WI38 (cell line): Measurements from ENCODE around the gene HMCN1.
"Not testable (repeated sequence)": the region's sequence is repeated elsewhere in the genome, so short reads cannot be mapped to it uniquely, and the experiment has no call there.

Experiments used
- H3K4me3 ChIP-seq: 2 replicates; pipeline ENCODE4 v1.5.1; 2011; ENCODE audit warnings: low read depth, mild to moderate bottlenecking, control low read depth, low read length
- TF ChIP-seq, protein P1 (sequence below): IDR thresholded peaks from 2 replicates; pipeline ENCODE4 v1.5.1; 2012; ENCODE audit warnings: low read depth, mild to moderate bottlenecking, control low read depth, low read length

HMCN1 gene

DNA sequence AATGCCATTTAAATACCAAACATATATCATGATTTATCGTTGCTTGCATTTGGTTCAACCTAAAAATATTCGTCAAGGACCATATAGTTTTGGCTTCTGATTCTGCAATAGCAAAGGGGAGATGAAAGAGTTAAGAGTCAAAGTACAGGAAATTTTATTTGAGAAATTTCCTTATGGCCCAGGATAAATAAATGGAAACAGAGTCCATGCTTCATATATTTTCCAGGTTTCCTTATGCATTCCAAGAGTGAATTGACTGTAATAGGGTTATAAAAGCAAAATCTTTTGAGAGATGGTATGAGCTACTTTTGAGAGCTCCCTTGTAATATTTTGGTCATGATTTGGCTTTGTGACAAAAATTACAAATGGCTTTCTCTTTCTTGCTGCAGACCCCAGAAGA, 140.1 kb downstream of the HMCN1 start:
- H3K4me3 ChIP-seq, result no peak overlapping the region
- TF ChIP-seq, protein P1, sequence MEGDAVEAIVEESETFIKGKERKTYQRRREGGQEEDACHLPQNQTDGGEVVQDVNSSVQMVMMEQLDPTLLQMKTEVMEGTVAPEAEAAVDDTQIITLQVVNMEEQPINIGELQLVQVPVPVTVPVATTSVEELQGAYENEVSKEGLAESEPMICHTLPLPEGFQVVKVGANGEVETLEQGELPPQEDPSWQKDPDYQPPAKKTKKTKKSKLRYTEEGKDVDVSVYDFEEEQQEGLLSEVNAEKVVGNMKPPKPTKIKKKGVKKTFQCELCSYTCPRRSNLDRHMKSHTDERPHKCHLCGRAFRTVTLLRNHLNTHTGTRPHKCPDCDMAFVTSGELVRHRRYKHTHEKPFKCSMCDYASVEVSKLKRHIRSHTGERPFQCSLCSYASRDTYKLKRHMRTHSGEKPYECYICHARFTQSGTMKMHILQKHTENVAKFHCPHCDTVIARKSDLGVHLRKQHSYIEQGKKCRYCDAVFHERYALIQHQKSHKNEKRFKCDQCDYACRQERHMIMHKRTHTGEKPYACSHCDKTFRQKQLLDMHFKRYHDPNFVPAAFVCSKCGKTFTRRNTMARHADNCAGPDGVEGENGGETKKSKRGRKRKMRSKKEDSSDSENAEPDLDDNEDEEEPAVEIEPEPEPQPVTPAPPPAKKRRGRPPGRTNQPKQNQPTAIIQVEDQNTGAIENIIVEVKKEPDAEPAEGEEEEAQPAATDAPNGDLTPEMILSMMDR, result no peak

DNA sequence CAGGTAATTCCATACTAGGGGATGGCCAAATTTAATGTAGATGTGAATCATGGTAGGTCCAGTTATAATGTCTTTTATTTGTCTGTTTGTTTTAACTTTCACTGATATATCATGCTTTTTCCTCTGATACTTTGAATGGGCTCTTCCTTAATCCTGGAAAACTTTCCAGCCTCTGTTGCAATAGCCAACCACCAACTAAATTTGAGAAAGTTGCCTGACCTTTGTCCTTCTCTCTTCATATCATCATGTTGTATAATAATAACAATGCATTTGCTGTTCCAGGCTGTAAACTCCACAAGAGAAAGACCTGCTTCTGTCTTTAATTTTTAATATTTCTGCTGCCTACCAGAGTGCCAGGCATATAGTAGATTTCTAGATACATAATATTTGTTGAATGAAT, 146.1 kb downstream of the HMCN1 start:
- no peak overlapping the region for H3K4me3 ChIP-seq
- TF ChIP-seq, protein P1, result no peak

DNA sequence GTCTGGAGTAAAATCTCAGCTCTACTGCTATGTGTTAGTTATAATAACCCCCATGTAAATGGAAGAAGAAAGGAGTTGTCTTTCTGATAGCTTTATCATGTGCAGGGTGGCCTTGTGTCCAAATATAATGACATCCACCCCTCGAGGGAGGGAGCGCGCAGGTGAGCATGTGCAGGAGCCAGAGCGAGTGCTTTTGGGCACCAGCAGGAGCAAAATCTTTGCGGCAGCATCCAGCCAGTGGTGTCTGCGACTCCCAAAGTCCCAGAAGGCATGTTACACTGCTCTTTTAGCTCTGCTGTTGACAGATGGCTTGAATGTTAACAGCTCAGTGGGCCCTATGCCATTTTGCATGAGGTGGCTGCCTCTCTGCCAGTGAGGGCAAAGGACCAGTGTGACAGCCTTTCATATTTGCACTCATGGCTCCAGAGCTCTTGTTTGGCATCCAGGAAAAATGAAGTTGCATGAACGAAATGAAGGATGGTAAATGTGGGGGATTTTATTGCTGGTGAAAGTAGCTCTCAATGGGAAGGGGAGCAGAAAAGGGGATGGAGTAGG, 146.7 kb downstream of the HMCN1 start:
- no peak overlapping the region for H3K4me3 ChIP-seq
- TF ChIP-seq, protein P1, result no peak

DNA sequence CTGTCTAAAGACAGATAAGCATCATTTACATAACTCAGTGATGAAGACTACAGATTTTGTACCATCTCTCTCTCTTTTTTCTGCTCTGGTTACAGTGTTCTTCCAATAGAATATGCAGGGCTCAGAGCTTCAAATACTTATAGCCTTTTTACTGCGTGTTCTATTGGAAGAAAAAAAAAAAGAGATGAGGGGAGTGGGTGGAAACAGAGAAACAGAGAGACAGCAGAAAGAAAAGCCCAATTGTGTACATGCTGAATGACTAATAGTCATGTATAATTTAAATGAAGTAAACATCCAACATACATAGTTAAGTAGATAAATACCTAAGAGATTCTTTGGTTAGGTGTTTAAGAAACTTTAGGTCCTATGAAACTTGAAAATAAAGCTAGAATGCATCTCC, 151.9 kb downstream of the HMCN1 start:
- H3K4me3 ChIP-seq, result no peak overlapping the region
- TF ChIP-seq, protein P1, result no peak

DNA sequence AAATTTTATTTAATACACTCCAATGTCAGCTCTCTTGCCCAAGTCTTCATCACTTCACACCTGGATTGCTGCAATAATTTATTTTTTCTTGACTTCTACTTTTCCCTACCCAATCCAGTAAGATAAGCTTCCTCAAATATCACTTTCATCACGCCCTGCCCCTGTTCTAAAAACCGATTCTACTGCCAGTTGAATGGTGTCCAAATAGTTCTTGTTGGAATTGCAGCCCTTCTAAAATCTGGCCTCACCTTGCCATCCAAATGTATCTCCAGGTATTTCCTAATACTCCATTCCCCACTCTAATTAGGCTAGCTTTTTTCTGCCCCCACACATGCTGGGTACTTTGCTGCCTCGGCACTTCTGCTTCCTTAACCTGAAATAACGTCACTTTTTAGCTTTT, 152.5 kb downstream of the HMCN1 start:
- no peak overlapping the region for H3K4me3 ChIP-seq
- TF ChIP-seq, protein P1, result no peak

DNA sequence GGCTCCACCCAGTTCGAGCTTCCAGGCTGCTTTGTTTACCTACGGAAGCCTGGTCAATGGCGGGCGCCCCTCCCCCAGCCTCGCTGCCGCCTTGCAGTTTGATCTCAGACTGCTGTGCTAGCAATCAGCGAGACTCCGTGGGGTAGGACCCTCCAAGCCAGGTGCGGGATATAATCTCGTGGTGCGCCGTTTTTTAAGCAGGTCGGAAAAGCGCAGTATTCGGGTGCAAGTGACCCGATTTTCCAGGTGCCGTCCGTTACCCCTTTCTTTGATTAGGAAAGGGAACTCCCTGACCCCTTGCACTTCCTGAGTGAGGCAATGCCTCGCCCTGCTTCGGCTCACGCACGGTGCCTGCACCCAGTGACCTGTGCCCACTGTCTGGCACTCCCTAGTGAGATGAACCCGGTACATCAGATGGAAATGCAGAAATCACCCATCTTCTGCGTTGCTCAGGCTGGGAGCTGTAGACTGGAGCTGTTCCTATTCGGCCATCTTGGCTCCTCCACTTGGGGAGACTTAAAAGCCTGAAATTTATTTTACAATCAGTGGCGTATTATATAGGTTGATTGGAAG, 158.7 kb downstream of the HMCN1 start:
- H3K4me3 ChIP-seq, result not testable (repeated sequence)

DNA sequence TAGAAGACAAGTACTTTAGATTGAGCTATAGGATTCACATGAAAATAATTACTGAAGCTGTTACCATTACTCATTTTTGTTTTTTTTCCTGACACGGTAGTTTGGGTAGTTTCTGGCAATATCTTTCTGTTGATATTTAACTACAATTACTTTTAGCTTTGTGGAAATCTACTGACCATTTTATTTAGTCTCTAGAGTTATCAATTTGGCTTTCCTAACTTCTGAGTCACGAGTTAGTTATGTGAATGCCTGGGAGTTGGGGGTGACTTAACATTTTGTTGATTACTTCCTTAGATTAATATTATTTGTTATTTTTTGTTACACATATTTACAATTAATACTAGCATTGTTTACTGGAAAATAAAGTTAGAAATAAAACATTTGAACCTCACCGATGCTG, 160.6 kb downstream of the HMCN1 start:
- TF ChIP-seq, protein P1, result no peak
- H3K4me3 ChIP-seq, result no peak overlapping the region
